IMR-90 (cell line): ENCODE data around the gene SH3BP2. TPM values are rescaled to one million over a fixed set of nuclear protein-coding genes. Genes with fewer than 3 reads are reported as not detected.

Source experiments
- ATAC-seq: fragments of 200-7000 bp; cut with Tn5 transposase; 2 replicates; pipeline ENCODE4 v1.9.1; 2020; ENCODE audit warnings: low read depth, mild to moderate bottlenecking, moderate library complexity
- Bru-seq: library from RNA; stranded (reverse); fragments of 400-500 nt; gene quantifications from one replicate; lab custom pipeline; 2021; lab: Mats Ljungman, UMichigan
- BruChase-seq, 2 experiments: library from RNA; stranded (reverse); fragments of 400-500 nt; gene quantifications; one replicate each; lab custom pipeline; 2021; lab: Mats Ljungman, UMichigan
- BruUV-seq: library from RNA; stranded (reverse); fragments of 400-500 nt; replicated peaks from 2 replicates; lab custom pipeline; 2021; lab: Mats Ljungman, UMichigan
- CTCF ChIA-PET: fragments of 300-600 bp; formaldehyde crosslinking; extraction: SDS; loops from one replicate; lab custom pipeline; 2021; ENCODE audit warnings: antibody characterized with exemption; lab: Yijun Ruan, JAX
- POLR2A ChIA-PET: fragments of 300-600 bp; sonication (Branson Sonifier 250); formaldehyde crosslinking; loops from one replicate; lab custom pipeline; 2022; ENCODE audit warnings: antibody characterized with exemption; ENCODE audit not compliant: unreplicated experiment; lab: Charles Lee
- DNase-seq: peaks from one replicate; pipeline ENCODE4 v3.0.0; 2013
- H2AFZ ChIP-seq: replicated peaks from 2 replicates; pipeline ENCODE3; 2013; ENCODE audit warnings: low read length, mild to moderate bottlenecking; ENCODE audit not compliant: poor library complexity
- H2AK5ac ChIP-seq: 2 replicates; pipeline ENCODE4 v1.6.1; 2013; ENCODE audit warnings: low read depth, low read length, inconsistent platforms
- H2AK9ac ChIP-seq: replicated peaks from 2 replicates; pipeline ENCODE3; 2013; ENCODE audit warnings: mild to moderate bottlenecking, low read depth, low read length, moderate library complexity; ENCODE audit not compliant: poor library complexity
- H2BK120ac ChIP-seq: 2 replicates; pipeline ENCODE4 v1.6.1; 2013; ENCODE audit warnings: low read depth, low read length, inconsistent platforms
- H2BK15ac ChIP-seq: 3 replicates; pipeline ENCODE4 v1.6.1; 2013; ENCODE audit warnings: low read depth, low read length, inconsistent platforms
- H2BK20ac ChIP-seq: 2 replicates; pipeline ENCODE4 v1.6.1; 2013; ENCODE audit warnings: low read depth, mild to moderate bottlenecking, inconsistent platforms, low read length, moderate library complexity
- H2BK5ac ChIP-seq: 2 replicates; pipeline ENCODE4 v1.6.1; 2013; ENCODE audit warnings: mild to moderate bottlenecking, low read depth, low read length, inconsistent platforms; ENCODE audit not compliant: poor library complexity, severe bottlenecking
- H3K14ac ChIP-seq: replicated peaks from 2 replicates; pipeline ENCODE4 v1.6.1; 2013; ENCODE audit warnings: low read depth, low read length, inconsistent platforms
- H3K18ac ChIP-seq: 2 replicates; pipeline ENCODE4 v1.6.1; 2013; ENCODE audit warnings: low read depth, low read length, control low read depth
- H3K23ac ChIP-seq: 2 replicates; pipeline ENCODE4 v1.6.1; 2013; ENCODE audit warnings: low read depth, low read length, inconsistent platforms
- H3K27ac ChIP-seq: 2 replicates; pipeline ENCODE4 v1.5.1; 2013; ENCODE audit warnings: mild to moderate bottlenecking, control low read depth, low read length; ENCODE audit not compliant: insufficient read depth
- H3K27me3 ChIP-seq: 2 replicates; pipeline ENCODE4 v1.6.1; 2013; ENCODE audit warnings: low read length; ENCODE audit not compliant: control insufficient read depth, insufficient read depth
- H3K36me3 ChIP-seq: 2 replicates; pipeline ENCODE4 v1.6.1; 2013; ENCODE audit warnings: low read length, mixed read lengths; ENCODE audit not compliant: control insufficient read depth, insufficient read depth
- H3K4ac ChIP-seq: 2 replicates; pipeline ENCODE4 v1.6.1; 2013; ENCODE audit warnings: low read depth, low read length, inconsistent platforms
- H3K4me1 ChIP-seq: 2 replicates; pipeline ENCODE4 v1.6.1; 2013; ENCODE audit warnings: low read length, mixed read lengths; ENCODE audit not compliant: control insufficient read depth, insufficient read depth
- H3K4me2 ChIP-seq: 2 replicates; pipeline ENCODE4 v1.6.1; 2013; ENCODE audit warnings: low read depth, mild to moderate bottlenecking, control low read depth, low read length, moderate library complexity
- H3K4me3 ChIP-seq: 2 replicates; pipeline ENCODE4 v1.5.1; 2013; ENCODE audit warnings: low read depth, mild to moderate bottlenecking, control low read depth, low read length, moderate library complexity; ENCODE audit not compliant: insufficient read depth
- H3K56ac ChIP-seq: 2 replicates; pipeline ENCODE4 v1.6.1; 2013; ENCODE audit warnings: low read length, inconsistent platforms; ENCODE audit not compliant: insufficient read depth; ENCODE audit errors: extremely low read depth
- H3K79me1 ChIP-seq, 2 experiments: 2 replicates each; pipeline ENCODE4 v1.6.1; 2013; ENCODE audit warnings: low read length in 2 of 2, inconsistent platforms in 1 of 2, low read depth in 1 of 2
- H3K9ac ChIP-seq: 2 replicates; pipeline ENCODE4 v1.6.1; 2013; ENCODE audit warnings: low read depth, low read length, control low read depth
- H3K9me1 ChIP-seq: 2 replicates; pipeline ENCODE4 v1.6.1; 2013; ENCODE audit warnings: low read length, inconsistent platforms; ENCODE audit not compliant: insufficient read depth
- H3K9me3 ChIP-seq: 2 replicates; pipeline ENCODE4 v1.6.1; 2013; ENCODE audit warnings: low read length; ENCODE audit not compliant: control insufficient read depth, insufficient read depth
- H4K20me1 ChIP-seq: 2 replicates; pipeline ENCODE4 v1.6.1; 2013; ENCODE audit warnings: low read length, inconsistent platforms; ENCODE audit not compliant: insufficient read depth
- H4K5ac ChIP-seq: 2 replicates; pipeline ENCODE4 v1.6.1; 2013; ENCODE audit warnings: mild to moderate bottlenecking, low read depth, low read length, control low read depth
- H4K8ac ChIP-seq, 2 experiments: 2 replicates each; pipeline ENCODE4 v1.6.1; 2013; ENCODE audit warnings: low read depth in 2 of 2, low read length in 2 of 2, control low read depth in 1 of 2, inconsistent platforms in 1 of 2
- H4K91ac ChIP-seq: 2 replicates; pipeline ENCODE4 v1.6.1; 2013; ENCODE audit warnings: low read depth, low read length, inconsistent platforms; ENCODE audit not compliant: insufficient read depth
- BHLHE40 ChIP-seq: fragments of 150-350 bp; IDR thresholded peaks from 2 replicates; pipeline ENCODE4 v1.6.1; 2016; ENCODE audit warnings: mild to moderate bottlenecking, low read depth, low read length
- FOS ChIP-seq: fragments of 150-350 bp; IDR thresholded peaks from 2 replicates; pipeline ENCODE4 v1.6.1; 2016; ENCODE audit warnings: low read depth, low read length
- MAZ ChIP-seq: IDR thresholded peaks from 2 replicates; pipeline ENCODE4 v1.6.1; 2012; ENCODE audit warnings: low read depth, mild to moderate bottlenecking, low read length, improper control_type of control experiment, moderate library complexity, borderline replicate concordance
- SMC3 ChIP-seq: fragments of 150-350 bp; IDR thresholded peaks from 2 replicates; pipeline ENCODE4 v1.6.1; 2016; ENCODE audit warnings: low read depth, mild to moderate bottlenecking, antibody characterized with exemption, low read length, moderate library complexity
- WGBS, 2 experiments: methylation state at CpG; one replicate each; pipeline versions ENCODE4 v1.1.5 to v1.1.7; 2013; ENCODE audit warnings: missing lambda C conversion rate in 2 of 2; ENCODE audit not compliant: insufficient read length in 1 of 2; ENCODE audit errors: extremely low coverage in 2 of 2; 5-methylcytosine and 5-hydroxymethylcytosine counted together
- dilution Hi-C: fragments of 300-500 bp; cut with HindIII; formaldehyde crosslinking; loops from one replicate; pipeline ENCODE4 v1.14.3; 2018; ENCODE audit warnings: low sequenced_read_pairs; ENCODE audit not compliant: unreplicated experiment
- in situ Hi-C: fragments of 300-500 bp; cut with MboI; formaldehyde crosslinking; loops from 3 replicates; pipeline ENCODE4 v1.14.3; 2019; ENCODE audit warnings: low sequenced_read_pairs, inconsistent platforms, mixed read lengths
- intact Hi-C: fragments of 100-400 bp; cut with micrococcal nuclease; formaldehyde crosslinking; loops from 2 replicates; pipeline ENCODE4 v1.10.0; 2022
- long read RNA-seq: library from polyadenylated mRNA; unstranded; transcript quantifications from one replicate; pipeline ENCODE4 v2.0.0, GENCODE V29; 2021; ENCODE audit not compliant: unreplicated experiment
- polyA plus RNA-seq, 3 experiments: library from polyadenylated mRNA; depleted of rRNA; stranded (reverse); fragments of >200 nt; gene quantifications; 2 replicates each; pipeline ENCODE4 v1.2.3, GENCODE V29; 2012; ENCODE audit warnings: low replicate concordance in 1 of 3
- total RNA-seq: library from RNA; depleted of rRNA; stranded (reverse); fragments of >200 nt; gene quantifications from 2 replicates; pipeline ENCODE4 v1.2.3, GENCODE V29; 2012; rRNA removed
- TF ChIP-seq, protein P1 (sequence below): fragments of 150-350 bp; IDR thresholded peaks from 2 replicates; pipeline ENCODE4 v1.6.1; 2017; ENCODE audit warnings: mild to moderate bottlenecking, antibody characterized with exemption, low read length, low read depth
- TF ChIP-seq, protein P2 (sequence below): fragments of 150-350 bp; IDR thresholded peaks from 2 replicates; pipeline ENCODE4 v1.6.1; 2016; ENCODE audit warnings: low read depth, mild to moderate bottlenecking, low read length, moderate library complexity, borderline replicate concordance

SH3BP2 gene, protein sequence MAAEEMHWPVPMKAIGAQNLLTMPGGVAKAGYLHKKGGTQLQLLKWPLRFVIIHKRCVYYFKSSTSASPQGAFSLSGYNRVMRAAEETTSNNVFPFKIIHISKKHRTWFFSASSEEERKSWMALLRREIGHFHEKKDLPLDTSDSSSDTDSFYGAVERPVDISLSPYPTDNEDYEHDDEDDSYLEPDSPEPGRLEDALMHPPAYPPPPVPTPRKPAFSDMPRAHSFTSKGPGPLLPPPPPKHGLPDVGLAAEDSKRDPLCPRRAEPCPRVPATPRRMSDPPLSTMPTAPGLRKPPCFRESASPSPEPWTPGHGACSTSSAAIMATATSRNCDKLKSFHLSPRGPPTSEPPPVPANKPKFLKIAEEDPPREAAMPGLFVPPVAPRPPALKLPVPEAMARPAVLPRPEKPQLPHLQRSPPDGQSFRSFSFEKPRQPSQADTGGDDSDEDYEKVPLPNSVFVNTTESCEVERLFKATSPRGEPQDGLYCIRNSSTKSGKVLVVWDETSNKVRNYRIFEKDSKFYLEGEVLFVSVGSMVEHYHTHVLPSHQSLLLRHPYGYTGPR
- 8.9 and 9.0 TPM in 2 replicates for total RNA-seq
- polyA plus RNA-seq (2012; rRNA removed), result 37.2 and 45.3 TPM in 2 replicates
- polyA plus RNA-seq (2012; cell fraction: cytosol; rRNA removed), result 20.8 and 21.2 TPM in 2 replicates
- 229 and 480 TPM in 2 replicates for polyA plus RNA-seq (2012; cell fraction: nucleus; rRNA removed; ENCODE audit: low replicate concordance)
- percentile 59 among the genes with signal in this experiment for Bru-seq, nascent RNA
- percentile 67 among the genes with signal in this experiment for BruChase-seq, experiment 1, labeled RNA remaining after a 6-hour chase
- BruChase-seq, experiment 2, labeled RNA remaining after a 2-hour chase, result percentile 75 among the genes with signal in this experiment
- long read RNA-seq, partial matches to known transcripts, result 7 of 22 reads
- long read RNA-seq, other reads (novel, unspliced or antisense), result 14 of 22 reads

DNA sequence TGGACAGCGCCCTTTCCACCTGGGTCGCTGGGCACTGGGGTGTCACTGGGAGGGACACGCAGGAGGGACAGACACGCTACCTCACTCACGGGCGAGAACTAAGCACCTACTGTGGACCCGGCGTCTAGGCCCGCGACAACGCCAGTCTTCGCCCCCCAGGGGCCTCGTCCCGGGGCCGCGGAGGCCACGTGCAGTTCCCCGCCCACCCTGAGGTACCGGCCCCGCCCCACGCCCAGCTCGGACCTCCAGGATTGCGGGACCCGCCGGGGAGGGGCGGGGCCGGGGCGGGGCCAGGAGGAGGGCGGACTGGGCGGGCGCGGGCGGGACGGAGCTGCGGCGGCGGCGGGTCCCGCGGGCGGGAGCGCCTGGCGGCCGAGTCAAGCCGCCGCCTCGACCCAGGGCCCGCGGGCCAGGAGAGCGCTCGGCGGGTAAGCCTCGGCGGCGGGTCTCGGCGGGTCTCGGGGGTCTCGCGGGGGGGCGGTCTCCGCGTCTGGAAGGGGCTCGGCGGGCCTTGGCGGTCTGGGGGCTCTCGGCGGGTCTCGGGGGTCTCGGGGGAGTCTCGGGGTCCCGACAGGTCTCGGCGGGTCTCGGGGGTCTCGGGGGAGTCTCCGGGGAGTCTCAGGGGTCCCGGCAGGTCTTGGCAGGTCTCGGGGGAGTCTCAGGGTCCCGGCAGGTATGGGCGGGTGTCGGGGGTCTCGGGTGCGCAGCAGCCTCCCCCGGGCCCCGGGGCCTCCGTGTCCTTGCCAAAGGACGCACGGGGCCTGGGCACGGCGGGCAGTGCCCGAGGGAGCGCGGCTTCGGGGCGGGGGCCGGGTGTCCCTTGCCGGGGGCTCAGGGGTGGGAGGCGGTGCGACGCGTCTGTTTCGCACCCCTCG, at the start of gene SH3BP2:
TSS of gene SH3BP2 (plus strand) at position 375 of the 875 bp plus-strand sequence. CDS start 27,533 bp downstream, outside the sequence.
- in situ Hi-C loops, result no loop called here
- peak; percentile 83 for ATAC-seq
- peak within 1 kb of the TSS; percentile 51 for H3K4me3 ChIP-seq
- H3K23ac ChIP-seq, result peak within 1 kb of the TSS; percentile 82
- dilution Hi-C loops, result no loop called here
- H4K5ac ChIP-seq, result peak within 1 kb of the TSS; percentile 98; the same call in 1 of the 2 replicates
- BruUV-seq, result no TSS peak
- H3K79me1 ChIP-seq, result peaks cover 12 to 44% of the 10 kb centered on the region in 2 experiments; a peak in 3 of 4 replicates
- intact Hi-C loops, result no loop called here
- 9% methylated on average over 37 of the region's 104 CpGs; no CpG with 5 or more reads in 1 of the 2 experiments for WGBS, 2 experiments
- H2BK15ac ChIP-seq, result peak within 1 kb of the TSS; percentile 65; the same call in 1 of the 3 replicates
- POLR2A ChIA-PET, result interaction anchor here (0.6 kb wide), 1 partner anchor 29 kb away, joined by 3 read pairs; no protein-coding TSS in a partner anchor
- H4K91ac ChIP-seq, result peak within 1 kb of the TSS; percentile 93
- CTCF ChIA-PET, result no interaction called here
- peak within 1 kb of the TSS; percentile 94 for H2BK5ac ChIP-seq
- peak within 1 kb of the TSS; percentile 98 for H3K4ac ChIP-seq
- H3K18ac ChIP-seq, result peak within 1 kb of the TSS; percentile 88; the same call in 1 of the 2 replicates
- peak within 1 kb of the TSS; percentile 97 for H2AK5ac ChIP-seq
- no peak; the same call in 1 of the 2 replicates for TF ChIP-seq MAZ
- TF ChIP-seq, protein P1, sequence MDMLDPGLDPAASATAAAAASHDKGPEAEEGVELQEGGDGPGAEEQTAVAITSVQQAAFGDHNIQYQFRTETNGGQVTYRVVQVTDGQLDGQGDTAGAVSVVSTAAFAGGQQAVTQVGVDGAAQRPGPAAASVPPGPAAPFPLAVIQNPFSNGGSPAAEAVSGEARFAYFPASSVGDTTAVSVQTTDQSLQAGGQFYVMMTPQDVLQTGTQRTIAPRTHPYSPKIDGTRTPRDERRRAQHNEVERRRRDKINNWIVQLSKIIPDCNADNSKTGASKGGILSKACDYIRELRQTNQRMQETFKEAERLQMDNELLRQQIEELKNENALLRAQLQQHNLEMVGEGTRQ, result peak; percentile 35; the same call in 1 of the 2 replicates
- no peak for TF ChIP-seq FOS
- TF ChIP-seq SMC3, result no peak
- TF ChIP-seq, protein P2, sequence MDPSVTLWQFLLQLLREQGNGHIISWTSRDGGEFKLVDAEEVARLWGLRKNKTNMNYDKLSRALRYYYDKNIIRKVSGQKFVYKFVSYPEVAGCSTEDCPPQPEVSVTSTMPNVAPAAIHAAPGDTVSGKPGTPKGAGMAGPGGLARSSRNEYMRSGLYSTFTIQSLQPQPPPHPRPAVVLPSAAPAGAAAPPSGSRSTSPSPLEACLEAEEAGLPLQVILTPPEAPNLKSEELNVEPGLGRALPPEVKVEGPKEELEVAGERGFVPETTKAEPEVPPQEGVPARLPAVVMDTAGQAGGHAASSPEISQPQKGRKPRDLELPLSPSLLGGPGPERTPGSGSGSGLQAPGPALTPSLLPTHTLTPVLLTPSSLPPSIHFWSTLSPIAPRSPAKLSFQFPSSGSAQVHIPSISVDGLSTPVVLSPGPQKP, result no peak
- no peak for TF ChIP-seq BHLHE40
- peak within 1 kb of the TSS; percentile 97 for H3K14ac ChIP-seq
- no peaks in the 10 kb centered on the region for H3K9me3 ChIP-seq
- no peaks in the 10 kb centered on the region for H3K36me3 ChIP-seq
- H4K20me1 ChIP-seq, result no peaks in the 10 kb centered on the region; the same call in 1 of the 2 replicates
- peak within 1 kb of the TSS; percentile 97; the same call in 1 of the 2 replicates for H2BK120ac ChIP-seq
- H3K9ac ChIP-seq, result peak within 1 kb of the TSS; percentile 74
- H3K27ac ChIP-seq, result peak within 1 kb of the TSS; percentile 85
- peak within 1 kb of the TSS; percentile 38 to 97; a peak in 3 of 4 replicates for H4K8ac ChIP-seq
- H2AFZ ChIP-seq, result peak within 1 kb of the TSS; percentile 92
- peak; percentile 49 for DNase-seq
- no peak within 1 kb of the TSS for H3K56ac ChIP-seq
- H2BK20ac ChIP-seq, result peak within 1 kb of the TSS; percentile 69; the same call in 1 of the 2 replicates
- H3K4me1 ChIP-seq, result peaks cover 32% of the 10 kb centered on the region
- H3K4me2 ChIP-seq, result peak within 1 kb of the TSS; percentile 91
- peak within 1 kb of the TSS; percentile 100 for H2AK9ac ChIP-seq
- H3K27me3 ChIP-seq, result no peaks in the 10 kb centered on the region
- H3K9me1 ChIP-seq, result peaks cover 16% of the 10 kb centered on the region
